AG10803 (cell line): Measurements from ENCODE around the gene DHRS7B.
"Not testable (repeated sequence)": the region's sequence is repeated elsewhere in the genome, so short reads cannot be mapped to it uniquely, and the experiment has no call there.

ENCODE experiments used
- DNase-seq: peaks from one replicate; pipeline ENCODE4 v3.0.0; 2010; ENCODE audit warnings: low read depth
- H3K4me3 ChIP-seq: 2 replicates; pipeline ENCODE4 v1.5.1; 2011; ENCODE audit warnings: mild to moderate bottlenecking, low read length, control low read depth
- CTCF ChIP-seq: conservative IDR thresholded peaks from 2 replicates; pipeline ENCODE4 v1.5.1; 2011; ENCODE audit warnings: mild to moderate bottlenecking, low read length, control low read depth, inconsistent platforms

The DHRS7B gene

GRCh38 chr17:21113049-21113690 is 13.6 kb upstream of the DHRS7B start:
- no peak overlapping the region for H3K4me3 ChIP-seq
- DNase-seq: no peak
- TF ChIP-seq CTCF: no peak

DNA sequence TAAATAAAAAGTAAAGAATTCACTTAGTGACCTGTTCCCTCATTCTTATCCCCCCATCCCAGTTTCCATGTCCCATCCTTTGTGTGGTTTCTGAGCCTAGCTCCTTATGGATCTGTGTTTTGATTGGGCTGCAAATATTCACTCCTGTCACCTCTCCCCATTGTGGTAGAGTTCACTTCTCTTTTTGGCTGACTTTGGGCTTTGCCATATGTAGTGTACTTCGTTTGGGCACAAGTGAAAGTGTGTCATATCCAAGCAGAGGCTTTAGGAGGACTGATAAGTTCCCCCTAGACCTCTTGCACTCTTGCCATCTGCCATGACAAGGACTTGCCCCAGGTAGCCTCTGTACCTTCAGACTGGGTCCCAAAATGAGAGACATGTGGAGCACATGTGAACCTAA is 13.0 kb upstream of the DHRS7B start:
- TF ChIP-seq CTCF: no peak
- DNase-seq: no peak
- H3K4me3 ChIP-seq: no peak overlapping the region

DNA sequence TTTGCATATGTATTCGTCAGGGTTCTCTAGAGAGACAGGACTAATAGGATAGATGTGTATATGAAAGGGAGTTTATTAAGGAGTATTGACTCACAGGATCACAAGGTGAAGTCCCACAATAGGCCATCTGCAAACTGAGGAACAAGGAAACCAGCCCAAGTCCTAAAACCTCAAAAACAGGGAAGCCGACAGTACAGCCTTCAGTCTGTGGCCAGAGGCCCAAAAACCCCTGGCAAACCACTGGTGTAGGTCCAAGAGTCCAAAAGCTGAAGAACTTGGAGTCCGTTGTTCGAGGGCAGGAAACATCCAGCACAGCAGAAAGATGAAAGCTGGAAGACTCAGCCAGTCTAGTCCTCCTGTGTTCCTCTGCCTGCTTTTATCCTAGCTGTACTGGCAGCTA is 12.0 kb upstream of the DHRS7B start:
- not testable (repeated sequence) for DNase-seq, H3K4me3 ChIP-seq

DNA sequence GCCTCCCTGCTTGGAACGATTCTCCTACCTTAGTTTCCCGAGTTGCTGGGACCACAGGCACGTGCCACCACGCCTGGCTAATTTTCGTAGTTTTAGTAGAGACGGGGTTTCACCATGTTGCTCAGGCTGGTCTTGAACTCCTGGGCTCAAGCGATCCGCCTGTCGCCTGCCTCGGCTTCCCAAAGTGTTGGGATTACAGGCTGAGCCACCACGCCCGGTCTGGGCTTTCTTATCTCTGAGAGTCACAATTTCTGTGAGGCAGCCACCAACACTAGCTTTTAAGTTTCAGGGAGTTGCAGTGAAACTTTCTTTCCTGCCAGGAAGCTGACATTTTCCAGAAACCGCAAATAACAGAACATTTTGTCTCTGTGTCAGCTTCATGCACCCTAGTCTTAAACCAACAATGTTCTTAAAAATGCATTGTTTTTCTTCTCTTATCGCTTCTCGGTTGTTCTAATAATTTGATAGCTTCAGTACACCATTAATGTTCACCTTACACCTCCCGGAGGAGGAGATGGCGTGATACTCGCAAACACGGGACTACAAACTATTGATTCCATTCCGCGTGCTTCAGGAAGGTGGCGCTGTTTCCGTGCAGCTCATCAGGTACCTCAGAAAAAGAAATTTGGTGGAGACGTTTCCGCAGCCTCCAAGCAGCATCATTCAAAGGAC is 7.4 kb upstream of the DHRS7B start:
- peak; percentile 96 for TF ChIP-seq CTCF
- peak; percentile 62 for DNase-seq
- H3K4me3 ChIP-seq: no peak overlapping the region

DNA sequence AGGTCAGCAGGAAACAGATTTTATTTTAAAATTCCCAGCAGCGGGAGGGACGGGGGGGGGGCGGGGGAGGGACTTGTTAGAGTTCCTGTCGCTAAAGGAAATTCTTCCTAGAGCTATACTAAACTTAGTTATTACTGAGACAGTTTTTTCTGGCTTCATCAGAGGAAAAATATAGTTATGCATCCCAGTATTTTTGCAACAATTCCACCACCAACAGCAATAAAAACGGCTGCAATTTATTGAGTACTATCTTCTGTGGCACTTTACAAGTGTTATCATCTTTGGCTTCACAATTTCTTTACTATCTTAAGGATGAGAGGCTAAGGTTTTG is 6.9 kb upstream of the DHRS7B start:
- no peak for TF ChIP-seq CTCF
- DNase-seq: no peak
- H3K4me3 ChIP-seq: no peak overlapping the region

DNA sequence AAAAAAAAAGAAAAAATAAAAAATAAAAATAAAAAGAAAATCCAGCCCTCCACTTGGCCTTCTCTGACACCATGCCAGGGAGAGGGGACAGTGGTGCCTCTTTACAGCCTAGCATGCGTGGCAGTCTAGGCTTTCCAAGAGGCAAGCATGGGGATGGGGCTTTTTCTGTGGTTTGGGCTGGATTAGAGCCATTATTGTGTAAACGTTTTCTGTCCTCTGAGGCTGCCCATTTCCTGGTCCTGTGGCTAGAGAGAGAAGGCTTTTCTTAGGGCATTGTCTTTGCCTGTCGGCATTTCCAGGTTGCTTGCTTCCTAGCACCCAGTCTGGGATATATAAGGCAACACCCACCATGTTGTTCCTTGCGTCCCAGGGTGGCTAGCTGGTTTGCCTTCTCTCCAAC is 2.7 kb upstream of the DHRS7B start:
- no peak overlapping the region for H3K4me3 ChIP-seq
- DNase-seq: no peak
- TF ChIP-seq CTCF: no peak

DNA sequence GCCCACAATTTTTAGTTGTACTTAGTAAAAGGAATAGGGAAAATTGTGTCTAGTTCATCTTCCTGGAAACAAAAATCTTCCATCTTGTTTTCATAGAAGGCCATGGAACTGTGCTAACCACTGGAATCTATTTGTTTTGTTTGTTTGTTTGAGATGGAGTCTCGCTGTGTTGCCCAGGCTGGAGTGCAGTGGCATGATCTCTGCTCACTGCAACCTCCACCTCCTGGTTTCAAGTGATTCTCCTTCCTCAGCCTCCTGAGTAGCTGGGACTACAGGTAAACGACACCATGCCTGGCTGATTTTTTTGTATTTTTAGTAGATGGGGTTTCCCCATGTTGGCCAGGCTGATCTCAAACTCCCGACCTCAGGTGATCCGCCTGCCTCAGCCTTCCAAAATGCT is 2.2 kb upstream of the DHRS7B start:
- not testable (repeated sequence) for H3K4me3 ChIP-seq, DNase-seq

DNA sequence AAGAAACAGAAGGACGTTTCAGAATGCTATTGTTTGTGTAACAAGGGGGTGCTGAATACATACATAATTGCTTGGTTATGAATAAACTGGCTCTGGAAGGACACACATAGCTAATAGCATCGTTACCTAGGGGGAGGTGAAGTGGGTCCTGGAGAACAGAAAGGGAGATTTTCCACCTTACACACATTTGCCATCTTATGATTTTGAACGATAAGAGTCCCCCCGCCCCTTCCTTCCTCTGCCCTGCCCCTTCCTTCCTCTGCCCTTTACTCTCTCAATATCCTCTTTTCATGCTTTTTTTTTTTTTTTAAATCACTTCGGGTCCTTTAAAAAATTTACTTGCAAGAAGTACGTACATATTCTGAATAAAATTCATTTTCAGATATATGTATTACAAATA is 902 bp upstream of the DHRS7B start:
- no peak for DNase-seq
- no peak for TF ChIP-seq CTCF
- H3K4me3 ChIP-seq: no peak overlapping the region
